ENCODE measurements around the gene BACE1-AS.

GRCh38 chr11:117259417-117259816 is 31.7 kb upstream of the BACE1-AS start:
- TF ChIP-seq, protein P1, sequence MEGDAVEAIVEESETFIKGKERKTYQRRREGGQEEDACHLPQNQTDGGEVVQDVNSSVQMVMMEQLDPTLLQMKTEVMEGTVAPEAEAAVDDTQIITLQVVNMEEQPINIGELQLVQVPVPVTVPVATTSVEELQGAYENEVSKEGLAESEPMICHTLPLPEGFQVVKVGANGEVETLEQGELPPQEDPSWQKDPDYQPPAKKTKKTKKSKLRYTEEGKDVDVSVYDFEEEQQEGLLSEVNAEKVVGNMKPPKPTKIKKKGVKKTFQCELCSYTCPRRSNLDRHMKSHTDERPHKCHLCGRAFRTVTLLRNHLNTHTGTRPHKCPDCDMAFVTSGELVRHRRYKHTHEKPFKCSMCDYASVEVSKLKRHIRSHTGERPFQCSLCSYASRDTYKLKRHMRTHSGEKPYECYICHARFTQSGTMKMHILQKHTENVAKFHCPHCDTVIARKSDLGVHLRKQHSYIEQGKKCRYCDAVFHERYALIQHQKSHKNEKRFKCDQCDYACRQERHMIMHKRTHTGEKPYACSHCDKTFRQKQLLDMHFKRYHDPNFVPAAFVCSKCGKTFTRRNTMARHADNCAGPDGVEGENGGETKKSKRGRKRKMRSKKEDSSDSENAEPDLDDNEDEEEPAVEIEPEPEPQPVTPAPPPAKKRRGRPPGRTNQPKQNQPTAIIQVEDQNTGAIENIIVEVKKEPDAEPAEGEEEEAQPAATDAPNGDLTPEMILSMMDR (IDR thresholded peaks at IDR 0.05) = no peak
- TF ChIP-seq EZH2 (IDR thresholded peaks at IDR 0.05) = no peak
- TF ChIP-seq EZH2phosphoT487 (IDR thresholded peaks at IDR 0.05) = no peak

Measured in neural progenitor cell (in vitro differentiated cells).